Stimulated activated CD4-positive, alpha-beta T cell treated with anti-CD3 and anti-CD28 coated beads, Interleukin-2, amount 100 ng/mL, for 24 hours (primary cell): Measurements from ENCODE around the gene CYP21A2.
"Not testable (repeated sequence)": the region's sequence is repeated elsewhere in the genome, so short reads cannot be mapped to it uniquely, and the experiment has no call there.

Experiments used
- DNase-seq, 2 donors: peaks; one replicate each; pipeline ENCODE4 v3.0.0-alpha.2; 2020

The CYP21A2 gene

DNA sequence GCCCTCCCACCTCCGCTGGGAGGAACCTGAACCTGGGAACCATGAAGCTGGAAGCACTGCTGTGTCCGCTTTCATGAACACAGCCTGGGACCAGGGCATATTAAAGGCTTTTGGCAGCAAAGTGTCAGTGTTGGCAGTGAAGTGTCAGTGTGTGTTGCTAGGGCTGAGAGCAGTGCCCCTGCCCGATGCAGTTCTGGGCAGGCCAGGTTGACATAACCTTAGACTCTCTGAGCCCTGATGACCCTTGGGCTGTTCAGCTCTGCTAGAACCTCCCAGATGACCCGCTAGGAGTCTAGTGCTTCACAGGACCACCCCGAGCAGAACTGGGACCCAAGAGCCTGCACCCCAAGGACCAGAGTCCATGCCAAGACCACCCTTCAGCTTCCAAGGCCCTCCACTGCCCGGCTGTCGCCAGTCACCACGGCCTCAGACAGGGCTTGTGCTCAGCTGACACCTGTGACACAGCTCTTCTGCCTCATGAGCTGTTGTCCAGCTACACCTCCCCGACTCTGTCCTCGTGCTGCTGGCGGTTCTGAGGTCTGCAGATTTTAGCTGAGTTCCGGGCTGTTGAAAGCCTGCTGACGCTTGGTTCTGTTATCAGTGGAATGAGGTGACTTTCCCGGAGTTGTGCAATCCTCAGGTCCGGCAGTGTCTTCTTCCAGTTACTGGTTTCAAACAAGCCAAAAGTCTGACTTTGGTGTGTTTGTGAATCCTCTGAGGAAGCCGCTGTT is 2.8 kb upstream of the CYP21A2 start:
- not testable (repeated sequence) for DNase-seq

DNA sequence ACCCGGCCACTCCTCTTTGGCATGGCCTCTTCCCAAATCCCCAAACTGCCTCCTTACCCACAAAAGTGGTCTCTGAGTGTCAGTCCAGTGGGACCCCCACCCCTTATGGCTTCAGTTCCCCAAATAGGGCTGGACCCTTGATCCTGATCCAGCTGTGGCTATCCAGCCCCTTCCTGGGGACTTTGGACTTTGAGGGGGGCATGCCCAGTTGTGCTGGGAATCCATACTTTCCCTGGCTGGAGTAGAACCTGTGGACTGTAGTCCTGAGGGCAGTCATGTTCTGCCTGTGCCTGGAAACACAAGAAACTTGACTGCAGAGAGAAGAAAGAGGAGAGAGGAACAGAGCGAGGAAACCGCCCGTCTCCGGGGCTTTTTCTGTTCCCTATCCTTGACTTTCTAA is 1.1 kb upstream of the CYP21A2 start:
- not testable (repeated sequence) for DNase-seq

DNA sequence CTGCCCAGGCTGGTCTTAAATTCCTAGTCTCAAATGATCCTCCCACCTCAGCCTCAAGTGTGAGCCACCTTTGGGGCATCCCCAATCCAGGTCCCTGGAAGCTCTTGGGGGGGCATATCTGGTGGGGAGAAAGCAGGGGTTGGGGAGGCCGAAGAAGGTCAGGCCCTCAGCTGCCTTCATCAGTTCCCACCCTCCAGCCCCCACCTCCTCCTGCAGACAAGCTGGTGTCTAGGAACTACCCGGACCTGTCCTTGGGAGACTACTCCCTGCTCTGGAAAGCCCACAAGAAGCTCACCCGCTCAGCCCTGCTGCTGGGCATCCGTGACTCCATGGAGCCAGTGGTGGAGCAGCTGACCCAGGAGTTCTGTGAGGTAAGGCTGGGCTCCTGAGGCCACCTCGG is 663 bp downstream of the CYP21A2 start:
- not testable (repeated sequence) for DNase-seq

DNA sequence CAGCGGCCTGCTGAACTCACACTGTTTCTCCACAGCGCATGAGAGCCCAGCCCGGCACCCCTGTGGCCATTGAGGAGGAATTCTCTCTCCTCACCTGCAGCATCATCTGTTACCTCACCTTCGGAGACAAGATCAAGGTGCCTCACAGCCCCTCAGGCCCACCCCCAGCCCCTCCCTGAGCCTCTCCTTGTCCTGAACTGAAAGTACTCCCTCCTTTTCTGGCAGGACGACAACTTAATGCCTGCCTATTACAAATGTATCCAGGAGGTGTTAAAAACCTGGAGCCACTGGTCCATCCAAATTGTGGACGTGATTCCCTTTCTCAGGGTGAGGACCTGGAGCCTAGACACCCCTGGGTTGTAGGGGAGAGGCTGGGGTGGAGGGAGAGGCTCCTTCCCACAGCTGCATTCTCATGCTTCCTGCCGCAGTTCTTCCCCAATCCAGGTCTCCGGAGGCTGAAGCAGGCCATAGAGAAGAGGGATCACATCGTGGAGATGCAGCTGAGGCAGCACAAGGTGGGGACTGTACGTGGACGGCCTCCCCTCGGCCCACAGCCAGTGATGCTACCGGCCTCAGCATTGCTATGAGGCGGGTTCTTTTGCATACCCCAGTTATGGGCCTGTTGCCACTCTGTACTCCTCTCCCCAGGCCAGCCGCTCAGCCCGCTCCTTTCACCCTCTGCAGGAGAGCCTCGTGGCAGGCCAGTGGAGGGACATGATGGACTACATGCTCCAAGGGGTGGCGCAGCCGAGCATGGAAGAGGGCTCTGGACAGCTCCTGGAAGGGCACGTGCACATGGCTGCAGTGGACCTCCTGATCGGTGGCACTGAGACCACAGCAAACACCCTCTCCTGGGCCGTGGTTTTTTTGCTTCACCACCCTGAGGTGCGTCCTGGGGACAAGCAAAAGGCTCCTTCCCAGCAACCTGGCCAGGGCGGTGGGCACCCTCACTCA is 1.4 kb downstream of the CYP21A2 start:
- not testable (repeated sequence) for DNase-seq

DNA sequence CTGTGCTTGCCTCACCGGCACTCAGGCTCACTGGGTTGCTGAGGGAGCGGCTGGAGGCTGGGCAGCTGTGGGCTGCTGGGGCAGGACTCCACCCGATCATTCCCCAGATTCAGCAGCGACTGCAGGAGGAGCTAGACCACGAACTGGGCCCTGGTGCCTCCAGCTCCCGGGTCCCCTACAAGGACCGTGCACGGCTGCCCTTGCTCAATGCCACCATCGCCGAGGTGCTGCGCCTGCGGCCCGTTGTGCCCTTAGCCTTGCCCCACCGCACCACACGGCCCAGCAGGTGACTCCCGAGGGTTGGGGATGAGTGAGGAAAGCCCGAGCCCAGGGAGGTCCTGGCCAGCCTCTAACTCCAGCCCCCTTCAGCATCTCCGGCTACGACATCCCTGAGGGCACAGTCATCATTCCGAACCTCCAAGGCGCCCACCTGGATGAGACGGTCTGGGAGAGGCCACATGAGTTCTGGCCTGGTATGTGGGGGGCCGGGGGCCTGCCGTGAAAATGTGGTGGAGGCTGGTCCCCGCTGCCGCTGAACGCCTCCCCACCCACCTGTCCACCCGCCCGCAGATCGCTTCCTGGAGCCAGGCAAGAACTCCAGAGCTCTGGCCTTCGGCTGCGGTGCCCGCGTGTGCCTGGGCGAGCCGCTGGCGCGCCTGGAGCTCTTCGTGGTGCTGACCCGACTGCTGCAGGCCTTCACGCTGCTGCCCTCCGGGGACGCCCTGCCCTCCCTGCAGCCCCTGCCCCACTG is 2.3 kb downstream of the CYP21A2 start:
- DNase-seq = not testable (repeated sequence)

DNA sequence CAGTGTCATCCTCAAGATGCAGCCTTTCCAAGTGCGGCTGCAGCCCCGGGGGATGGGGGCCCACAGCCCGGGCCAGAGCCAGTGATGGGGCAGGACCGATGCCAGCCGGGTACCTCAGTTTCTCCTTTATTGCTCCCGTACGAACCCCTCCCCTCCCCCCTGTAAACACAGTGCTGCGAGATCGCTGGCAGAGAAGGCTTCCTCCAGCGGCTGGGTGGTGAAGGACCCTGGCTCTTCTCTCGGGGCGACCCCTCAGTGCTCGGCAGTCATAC is 2.8 kb downstream of the CYP21A2 start:
- not testable (repeated sequence) for DNase-seq

DNA sequence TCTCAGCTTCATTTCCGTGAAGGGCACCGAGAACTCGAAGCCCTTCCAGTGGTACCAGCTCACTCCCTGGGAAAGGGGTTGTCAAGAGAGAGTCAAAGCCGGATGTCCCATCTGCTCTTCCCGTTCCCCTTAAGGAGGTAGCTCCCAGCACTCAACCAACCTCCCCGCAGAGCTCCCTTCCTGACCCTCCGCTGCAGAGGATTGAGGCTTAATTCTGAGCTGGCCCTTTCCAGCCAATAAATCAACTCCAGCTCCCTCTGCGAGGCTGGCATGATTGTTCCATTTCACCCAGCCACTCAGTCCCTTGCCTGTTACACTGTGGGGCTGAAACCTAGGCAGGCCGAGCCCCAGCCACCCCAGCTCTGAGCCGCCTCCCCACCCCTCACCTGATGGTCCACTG is 3.2 kb downstream of the CYP21A2 start:
- not testable (repeated sequence) for DNase-seq

DNA sequence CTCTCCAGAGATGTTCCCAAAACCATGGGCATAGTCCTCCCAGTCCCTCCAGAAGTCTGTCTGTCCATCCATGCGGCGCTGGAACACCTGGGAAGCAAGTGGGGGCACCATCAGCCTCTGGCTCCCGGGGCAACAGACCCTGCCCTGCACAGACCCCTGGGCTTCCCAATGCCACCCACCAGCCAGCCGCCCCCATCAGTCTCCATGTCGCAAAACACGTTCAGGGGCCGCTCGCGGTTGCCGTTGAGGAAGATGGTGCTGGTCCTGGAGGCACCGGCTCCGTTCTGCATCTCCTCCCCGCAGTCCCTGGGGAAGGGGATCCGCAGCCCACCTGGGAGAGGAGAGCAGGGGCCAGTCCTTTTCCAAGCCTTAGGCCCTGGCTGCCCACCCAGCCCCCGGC is 4.1 kb downstream of the CYP21A2 start:
- not testable (repeated sequence) for DNase-seq

DNA sequence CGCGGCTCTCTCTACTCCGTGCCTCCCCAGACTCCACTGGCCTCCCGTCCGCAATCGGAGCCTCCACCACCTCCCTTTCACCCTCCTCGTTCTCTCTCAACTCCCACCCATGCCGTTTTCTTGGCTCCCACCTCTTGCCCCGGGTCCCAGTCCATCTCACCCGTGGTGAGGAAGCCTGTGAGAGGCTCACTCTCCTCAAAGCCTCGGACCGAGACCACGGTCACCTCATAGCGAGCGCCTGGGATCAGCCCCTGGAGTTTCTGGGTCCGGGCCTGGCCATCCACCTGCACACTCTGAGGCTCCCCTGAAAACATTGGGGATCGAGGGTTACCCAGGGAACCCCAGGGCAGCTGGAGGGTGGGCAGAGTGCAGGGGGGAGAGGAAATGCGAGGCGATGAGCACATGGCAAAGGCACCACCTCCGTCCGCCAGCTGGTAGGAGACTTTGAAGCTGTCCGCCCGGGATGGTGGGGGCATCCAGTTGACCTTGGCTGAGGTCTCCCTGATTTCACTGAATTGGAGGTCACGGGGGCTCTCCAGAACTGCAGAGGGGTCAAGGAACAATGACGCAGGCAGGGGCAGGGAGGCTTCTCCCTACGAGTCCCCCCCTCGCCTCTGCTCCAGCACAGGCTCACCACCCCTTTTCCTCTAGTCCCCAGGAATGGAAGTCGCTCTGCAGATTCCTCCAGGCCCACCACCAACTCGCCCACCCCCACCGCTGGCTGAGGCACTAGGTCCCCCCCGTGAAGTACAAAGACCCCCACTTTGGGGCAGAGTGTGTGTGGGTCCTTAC is 5.6 kb downstream of the CYP21A2 start:
- DNase-seq = not testable (repeated sequence)

DNA sequence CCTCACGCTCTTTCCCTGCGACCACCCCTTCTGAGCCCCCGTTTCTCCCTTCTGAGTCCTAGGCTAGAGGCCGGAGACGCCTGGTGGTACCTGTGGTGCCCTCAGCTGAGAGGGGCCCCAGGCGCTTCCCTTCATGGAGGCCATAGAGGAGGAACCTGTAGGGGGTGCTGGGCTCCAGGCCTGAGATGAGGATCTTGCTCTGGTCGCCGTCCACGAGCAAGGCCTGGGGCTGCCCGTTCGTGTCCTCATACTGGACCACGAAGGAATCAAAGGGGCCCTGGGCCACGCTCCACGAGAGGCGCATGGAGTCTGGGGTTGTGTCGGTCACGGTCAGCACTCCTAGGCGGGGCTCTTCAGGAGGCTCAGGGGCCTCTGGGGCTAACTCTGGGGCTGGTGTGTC is 6.7 kb downstream of the CYP21A2 start:
- DNase-seq = not testable (repeated sequence)

DNA sequence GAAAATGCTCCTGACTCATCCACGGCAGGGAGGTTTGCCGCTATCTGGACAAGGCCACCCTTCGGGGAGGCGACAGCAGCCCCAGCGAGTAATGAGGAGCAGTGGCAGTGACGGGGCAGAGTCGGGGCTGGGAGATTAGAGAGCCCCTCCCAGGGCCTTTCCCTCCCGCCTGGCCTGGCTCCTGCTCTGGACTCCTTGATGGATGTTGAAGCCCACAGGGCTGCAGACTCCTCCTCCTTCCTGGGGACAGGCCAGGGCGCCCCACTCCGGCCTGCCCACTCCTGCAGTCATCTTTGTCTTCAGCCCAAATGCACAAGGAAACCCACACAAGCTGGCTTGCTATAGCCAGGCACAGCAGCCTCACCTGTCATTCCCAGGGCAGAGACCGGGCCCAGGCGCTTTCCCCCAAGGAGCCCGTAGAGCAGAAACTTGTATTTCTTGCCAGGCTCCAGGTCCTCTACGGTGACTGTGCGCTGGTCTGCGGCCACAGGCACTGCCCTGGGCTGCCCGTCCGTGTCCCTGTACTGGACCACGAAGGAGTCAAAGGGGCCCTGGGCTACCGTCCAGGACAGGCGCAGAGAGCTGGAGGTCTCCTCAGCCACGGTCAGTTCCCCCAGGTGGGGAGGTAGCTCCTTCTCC is 7.7 kb downstream of the CYP21A2 start:
- no peak for DNase-seq

DNA sequence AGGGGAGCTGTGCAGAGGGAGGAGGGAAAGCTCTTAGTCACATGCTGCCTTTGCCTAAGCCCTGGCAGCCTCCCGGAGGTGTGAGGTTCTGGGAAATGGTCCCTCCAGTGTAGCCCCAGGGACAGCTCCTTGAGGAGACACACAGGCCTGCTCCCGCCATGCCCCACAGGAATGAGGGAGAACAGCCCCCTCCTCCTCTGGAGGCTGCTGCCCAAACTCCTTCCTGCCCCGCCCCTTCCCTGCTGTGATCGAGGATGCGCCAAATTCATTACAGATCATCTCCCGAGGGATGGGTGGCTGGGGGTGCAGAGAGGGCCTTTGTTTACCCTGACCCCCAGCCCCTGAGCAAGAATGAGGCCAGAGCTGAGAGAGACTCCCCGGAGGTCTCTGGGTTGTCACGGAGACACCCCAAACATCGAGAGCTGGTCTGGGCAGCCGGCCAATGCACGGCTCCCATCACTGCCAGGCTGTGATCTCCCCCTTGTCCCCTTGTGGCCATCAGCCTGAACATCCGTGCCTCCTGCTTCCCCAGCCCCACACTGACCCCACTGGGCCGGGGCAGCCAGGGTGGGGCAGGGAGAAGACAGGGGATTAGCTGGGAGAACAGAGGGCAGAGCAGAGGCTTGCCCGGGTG is 8.4 kb downstream of the CYP21A2 start:
- DNase-seq = no peak

DNA sequence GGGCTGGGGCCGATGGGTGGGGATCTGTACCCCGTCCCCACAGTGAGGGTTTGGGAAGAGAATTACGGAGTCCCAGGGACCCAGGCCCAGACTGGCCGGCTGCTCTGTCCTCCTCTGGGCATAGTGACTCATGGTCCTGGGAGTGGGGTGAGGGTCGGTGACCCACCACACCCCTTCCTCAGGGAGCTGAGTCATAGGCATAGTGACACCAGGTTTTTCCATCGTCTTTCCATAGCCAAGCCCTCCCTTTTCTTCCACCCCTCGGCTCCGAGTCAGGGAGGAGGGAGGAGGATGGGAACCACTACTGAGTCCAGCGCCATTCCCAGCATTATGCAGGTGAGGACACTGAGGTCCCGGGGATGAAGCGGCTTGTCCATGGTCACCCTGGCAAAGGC is 8.9 kb downstream of the CYP21A2 start:
- no peak for DNase-seq

DNA sequence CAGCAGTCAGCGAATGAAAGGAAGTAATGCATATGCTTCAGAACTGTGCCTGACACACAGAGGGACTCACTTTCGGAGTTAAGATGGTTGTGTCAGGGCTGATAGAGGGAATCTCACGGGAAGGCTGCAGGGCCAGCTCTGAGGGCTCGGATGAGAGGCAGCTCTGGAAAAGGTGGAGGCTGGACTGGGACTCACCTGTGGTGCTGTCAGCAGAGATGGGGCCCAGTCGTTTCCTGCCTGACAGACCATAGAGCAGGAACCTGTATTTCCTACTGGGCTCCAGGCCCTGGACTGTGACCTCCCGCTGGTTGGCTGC is 9.3 kb downstream of the CYP21A2 start:
- no peak for DNase-seq

DNA sequence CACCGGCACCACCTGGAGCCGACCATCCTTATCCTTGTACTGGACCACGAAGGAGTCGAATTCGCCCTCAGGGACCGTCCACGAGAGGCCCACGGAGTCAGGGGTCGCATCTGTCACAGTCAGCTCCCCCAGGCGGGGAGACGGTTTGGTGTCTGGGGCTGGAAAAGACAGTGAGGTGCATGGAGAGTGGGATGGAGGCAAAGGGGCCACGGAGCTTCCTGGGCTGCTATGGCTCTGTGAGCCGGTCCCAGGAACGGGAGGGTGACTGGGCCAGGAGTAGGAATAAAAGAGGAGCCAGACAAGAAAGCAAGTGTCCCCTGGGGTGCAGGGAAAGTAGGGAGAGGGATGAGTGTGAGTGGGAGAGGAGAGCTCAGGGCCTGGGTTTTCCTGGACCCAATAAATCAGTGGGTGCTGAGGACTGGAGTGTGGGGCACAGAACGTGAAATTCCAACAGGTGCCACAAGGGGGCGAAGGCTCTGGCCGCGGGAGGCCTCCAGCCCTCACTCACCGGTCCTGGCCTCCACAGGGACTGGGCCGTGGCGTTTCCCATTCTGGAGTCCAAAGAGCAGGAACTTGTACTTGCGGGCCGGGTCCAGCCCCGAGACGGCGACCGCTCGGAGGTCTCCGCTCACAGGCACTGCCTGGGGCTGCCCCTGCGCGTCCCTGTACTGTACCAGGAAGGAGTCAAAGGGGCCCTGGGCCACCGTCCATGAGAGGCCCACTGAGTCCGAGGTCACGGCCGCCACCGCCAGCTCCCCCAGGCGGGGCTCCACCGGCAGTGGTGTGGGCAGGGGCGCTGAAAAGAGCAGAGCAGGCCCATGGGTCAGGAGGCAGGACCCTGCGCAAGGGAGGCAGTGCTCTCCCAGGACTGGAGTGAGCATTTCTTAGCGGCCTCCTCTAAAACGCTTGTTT is 9.9 kb downstream of the CYP21A2 start:
- peak; percentile 81 to 82 for DNase-seq

DNA sequence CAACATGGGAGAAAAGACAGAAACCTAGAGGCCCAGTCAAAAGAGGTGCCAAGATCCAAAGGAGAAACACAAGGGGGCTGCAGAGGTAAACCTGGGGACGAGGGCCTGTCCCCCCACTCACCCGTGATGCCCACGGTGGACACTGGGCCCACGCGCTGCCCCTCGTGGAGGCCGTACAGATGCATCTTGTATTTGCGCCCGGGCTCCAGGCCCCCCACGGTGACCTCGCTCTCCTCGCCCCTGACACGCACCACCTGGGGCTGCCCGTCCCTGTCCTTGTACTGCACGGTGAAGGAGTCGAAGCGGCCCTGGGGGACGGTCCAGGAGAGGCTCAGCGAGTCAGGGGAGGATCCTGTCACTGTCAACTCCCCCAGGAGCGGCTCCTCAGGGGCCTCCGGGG is 10.9 kb downstream of the CYP21A2 start:
- DNase-seq = not testable (repeated sequence)

DNA sequence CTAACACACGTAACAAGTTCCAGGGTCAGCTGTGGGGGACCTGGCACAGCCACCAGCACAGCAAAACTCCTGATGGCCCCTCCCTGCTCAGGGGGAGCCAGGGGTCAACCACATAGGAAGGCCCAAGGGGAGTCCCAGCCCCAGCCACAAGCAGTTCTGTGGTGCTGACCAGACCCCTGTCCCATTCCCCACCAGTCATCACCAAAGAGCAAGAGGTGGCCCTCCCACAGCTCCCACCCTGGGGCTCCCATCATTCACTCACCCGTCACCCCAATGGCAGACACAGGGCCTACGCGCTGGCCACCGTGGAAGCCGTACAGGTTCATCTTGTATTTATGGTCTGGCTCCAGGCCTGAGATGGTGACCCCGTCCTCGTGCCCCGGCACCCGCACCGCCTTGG is 11.5 kb downstream of the CYP21A2 start:
- DNase-seq = not testable (repeated sequence)

DNA sequence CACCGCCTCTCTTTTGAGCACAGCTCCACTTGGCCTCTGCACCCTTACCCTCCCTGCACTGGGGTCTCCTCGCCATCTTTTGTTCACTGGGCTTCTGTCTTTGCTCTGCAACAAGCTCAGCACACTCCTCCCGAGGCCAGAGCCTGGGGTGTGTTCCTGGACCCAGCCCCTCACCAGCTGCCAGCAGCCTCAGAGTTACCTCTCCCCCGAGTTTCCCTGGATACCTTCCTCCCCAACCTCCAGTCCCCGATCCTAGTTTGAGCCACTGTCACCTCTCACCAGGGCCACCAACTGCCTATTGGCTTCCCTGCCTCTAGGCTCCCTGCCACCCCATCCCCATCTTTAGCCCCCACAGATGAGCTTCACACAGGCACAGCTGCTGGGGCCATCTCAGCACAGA is 12.3 kb downstream of the CYP21A2 start:
- DNase-seq = no peak

DNA sequence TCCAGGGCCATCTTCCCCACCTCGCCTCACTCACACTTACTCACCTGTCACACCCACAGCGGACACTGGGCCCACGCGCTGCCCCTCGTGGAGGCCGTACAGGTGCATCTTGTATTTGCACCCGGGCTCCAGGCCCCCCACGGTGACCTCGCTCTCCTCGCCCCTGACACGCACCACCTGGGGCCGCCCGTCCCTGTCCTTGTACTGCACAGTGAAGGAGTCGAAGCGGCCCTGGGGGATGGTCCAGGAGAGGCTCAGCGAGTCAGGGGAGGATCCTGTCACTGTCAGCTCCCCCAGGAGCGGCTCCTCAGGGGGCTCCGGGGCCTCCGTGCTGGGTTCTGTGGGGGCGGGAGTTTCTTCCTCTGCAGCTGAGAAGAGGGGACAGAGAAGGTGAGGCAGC is 14.4 kb downstream of the CYP21A2 start:
- not testable (repeated sequence) for DNase-seq

DNA sequence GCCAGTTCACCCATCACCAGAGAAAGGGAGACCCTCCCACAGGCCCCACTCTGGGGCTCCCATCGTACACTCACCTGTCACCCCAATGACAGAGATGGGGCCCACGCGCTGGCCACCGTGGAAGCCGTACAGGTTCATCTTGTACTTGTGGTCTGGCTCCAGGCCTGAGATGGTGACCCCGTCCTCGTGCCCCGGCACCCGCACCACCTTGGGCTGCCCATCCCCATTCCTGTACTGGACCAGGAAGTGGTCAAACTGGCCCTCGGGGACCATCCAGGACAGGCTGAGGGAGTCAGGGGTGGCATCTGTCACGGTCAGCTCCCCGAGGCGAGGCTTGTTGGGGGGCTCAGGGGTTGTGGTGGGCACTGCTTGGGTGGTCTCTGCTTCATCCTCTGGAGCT is 15.1 kb downstream of the CYP21A2 start:
- not testable (repeated sequence) for DNase-seq

DNA sequence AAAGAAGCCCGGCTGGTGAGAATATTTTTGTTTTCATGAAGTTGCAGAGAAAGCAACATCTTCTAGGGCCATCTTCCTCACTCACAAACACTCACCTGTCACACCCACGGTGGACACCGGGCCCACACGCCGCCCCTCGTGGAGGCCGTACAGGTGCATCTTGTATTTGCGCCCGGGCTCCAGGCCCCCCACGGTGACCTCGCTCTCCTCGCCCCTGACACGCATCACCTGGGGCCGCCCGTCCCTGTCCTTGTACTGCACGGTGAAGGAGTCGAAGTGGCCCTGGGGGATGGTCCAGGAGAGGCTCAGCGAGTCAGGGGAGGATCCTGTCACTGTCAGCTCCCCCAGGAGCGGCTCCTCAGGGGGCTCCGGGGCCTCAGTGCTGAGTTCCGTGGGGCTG is 17.5 kb downstream of the CYP21A2 start:
- DNase-seq = not testable (repeated sequence)
